ENCODE results near the gene KNDC1.
"Not testable (repeated sequence)": the region's sequence is repeated elsewhere in the genome, so short reads cannot be mapped to it uniquely, and the experiment has no call there.

The KNDC1 gene

GRCh38 chr10:133124357-133125211 lies 35.4 kb upstream of the KNDC1 start:
- FAIRE-seq (no peak), DNase-seq (ENCODE audit: low spot score) (peak; percentile 71)

- FAIRE-seq (no peak), DNase-seq (ENCODE audit: low spot score) (no peak)
Measured at GRCh38 chr10:133125901-133126300, 34.1 kb upstream of the KNDC1 start.

DNA sequence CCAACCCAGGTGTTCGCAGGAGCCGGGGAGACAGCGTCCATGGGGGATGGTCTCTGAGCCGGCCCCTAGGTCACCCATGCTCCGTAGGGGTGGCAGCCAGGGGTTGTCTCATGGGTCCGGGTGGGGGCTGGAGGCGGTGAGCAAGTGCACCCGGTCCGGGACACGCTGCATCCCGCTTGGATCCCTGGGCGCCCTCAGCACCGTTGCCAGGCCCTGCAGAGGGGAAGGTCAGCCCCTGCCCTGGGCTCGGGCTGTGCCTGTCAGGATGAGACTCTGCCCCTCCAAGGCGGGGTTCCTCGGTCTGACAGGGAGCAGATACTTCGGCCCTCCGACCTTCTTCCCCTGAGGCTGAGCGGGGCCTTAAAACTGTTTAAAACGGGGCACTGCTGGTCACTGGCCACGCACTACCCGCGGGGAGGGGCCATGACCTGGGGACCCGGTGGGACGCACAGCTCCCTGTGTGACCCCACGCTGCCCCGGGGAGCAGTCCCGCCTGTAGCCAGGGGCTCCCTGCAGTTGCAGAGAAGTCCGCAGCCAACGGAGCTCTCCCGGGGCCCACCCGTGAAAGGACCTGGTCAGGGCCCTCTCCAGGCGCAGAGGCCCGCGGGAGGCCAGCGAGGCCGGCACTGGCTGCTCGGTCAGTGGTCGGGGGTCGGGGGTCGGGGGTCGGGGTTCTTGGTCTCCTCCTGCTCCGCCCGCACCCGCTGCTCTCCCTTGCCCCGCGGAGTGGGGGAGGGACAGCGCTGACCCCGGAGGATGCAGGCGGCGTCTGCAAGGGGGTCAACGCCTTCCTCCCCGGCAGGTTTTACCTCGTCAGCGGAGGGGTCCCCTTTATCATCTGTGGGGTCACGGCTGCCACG lies 33.4 kb upstream of the KNDC1 start:
- no peak for DNase-seq (ENCODE audit: low spot score)
- no peak for FAIRE-seq

DNA sequence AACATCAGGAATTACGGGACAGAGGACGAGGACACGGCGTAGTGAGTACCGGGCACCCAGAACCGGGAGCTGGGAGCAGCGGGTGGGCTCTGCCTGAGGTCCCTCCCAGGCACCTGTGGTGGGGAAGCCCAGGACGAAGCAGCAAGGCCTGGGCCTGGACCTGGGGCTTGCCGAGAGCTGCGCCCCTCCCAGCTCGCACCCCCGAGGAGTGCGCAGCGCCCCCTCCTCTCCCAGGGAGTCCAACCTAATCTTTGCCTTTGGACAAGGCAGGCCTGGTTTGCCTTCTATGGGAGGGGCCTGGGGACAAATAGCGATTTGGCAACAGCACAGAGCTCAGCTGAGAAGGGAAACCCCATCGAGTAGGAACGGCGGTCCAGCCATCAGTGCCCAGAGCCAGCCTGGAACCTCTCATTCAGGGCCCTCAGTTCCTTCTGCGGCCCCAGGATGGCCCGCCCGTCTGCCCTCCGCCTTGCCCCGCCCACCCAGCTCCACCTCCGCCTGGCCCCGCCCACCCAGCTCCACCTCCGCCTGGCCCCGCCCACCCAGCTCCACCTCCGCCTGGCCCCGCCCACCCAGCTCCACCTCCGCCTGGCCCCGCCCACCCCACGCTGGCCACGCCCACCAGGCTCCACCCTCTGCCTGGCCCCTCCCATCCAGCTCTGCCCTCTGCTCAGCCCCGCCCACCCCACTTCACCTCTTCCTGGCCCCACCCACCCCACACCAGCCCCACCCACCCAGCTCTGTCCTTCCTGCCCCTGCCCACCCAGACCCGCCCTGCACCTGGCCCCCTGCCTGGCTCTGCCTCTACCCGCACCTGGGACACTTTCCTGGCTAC lies 32.5 kb upstream of the KNDC1 start:
- FAIRE-seq (peak; percentile 63), DNase-seq (ENCODE audit: low spot score) (peak; percentile 73)

- DNase-seq (ENCODE audit: low spot score) (no peak), FAIRE-seq (no peak)
Measured at GRCh38 chr10:133128126-133129070, 31.6 kb upstream of the KNDC1 start.

GRCh38 chr10:133129071-133129858 lies 30.8 kb upstream of the KNDC1 start:
- DNase-seq (ENCODE audit: low spot score) (no peak), FAIRE-seq (no peak)

GRCh38 chr10:133129859-133130495 lies 30.0 kb upstream of the KNDC1 start:
- DNase-seq (ENCODE audit: low spot score) (no peak), FAIRE-seq (no peak)

DNA sequence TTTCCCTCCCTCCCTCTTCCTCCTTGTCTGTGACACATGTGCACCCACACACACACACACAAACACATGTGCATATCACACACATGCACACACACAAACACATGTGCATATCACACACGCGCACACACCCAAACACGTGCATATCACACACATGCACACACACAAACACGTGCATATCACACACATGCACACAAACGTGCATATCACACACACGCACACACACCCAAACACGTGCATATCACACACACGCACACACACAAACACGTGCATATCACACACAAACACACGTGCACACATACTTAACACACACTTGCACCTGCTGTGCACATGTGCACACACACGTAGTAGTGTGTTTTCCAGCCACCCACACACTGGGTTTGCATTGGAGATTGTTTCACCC lies 29.4 kb upstream of the KNDC1 start:
- FAIRE-seq, result peak; percentile 97
- DNase-seq (ENCODE audit: low spot score), result no peak

- DNase-seq (ENCODE audit: low spot score) (no peak), FAIRE-seq (no peak)
Measured at GRCh38 chr10:133131053-133131452, 29.0 kb upstream of the KNDC1 start.

DNA sequence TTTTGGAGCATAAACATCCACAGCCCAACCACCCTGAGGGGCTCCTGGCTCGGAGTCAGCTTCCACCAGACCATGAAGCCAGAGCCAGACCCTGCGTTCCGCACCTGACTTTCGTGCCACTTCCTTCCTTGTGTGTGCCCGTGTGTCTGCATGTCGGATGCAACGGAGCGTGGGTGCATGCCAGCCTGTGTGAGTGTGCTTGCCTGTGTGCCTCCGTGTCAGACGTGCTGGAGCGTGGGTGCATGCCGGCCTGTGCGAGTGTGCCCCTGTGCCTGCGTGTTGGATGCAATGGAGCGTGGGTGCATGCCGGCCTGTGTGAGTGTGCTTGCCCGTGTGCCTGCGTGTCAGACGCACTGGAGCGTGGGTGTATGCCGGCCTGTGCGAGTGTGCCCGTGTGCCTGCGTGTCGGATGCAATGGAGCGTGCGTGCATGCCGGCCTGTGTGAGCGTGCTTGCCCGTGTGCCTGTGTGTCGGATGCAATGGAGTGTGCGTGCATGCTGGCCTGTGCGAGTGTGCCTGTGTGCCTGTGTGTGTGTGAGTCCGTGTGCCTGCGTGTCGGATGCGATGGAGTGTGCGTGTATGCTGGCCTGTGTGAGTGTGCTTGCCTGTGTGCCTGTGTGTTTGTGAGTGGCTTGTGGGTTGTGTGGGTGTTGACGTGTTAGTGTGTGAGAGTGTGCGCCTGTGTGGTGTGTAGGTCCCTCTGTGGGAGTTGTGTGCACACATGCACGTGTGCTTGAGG lies 28.1 kb upstream of the KNDC1 start:
- no peak for DNase-seq (ENCODE audit: low spot score)
- peak; percentile 44 for FAIRE-seq

DNA sequence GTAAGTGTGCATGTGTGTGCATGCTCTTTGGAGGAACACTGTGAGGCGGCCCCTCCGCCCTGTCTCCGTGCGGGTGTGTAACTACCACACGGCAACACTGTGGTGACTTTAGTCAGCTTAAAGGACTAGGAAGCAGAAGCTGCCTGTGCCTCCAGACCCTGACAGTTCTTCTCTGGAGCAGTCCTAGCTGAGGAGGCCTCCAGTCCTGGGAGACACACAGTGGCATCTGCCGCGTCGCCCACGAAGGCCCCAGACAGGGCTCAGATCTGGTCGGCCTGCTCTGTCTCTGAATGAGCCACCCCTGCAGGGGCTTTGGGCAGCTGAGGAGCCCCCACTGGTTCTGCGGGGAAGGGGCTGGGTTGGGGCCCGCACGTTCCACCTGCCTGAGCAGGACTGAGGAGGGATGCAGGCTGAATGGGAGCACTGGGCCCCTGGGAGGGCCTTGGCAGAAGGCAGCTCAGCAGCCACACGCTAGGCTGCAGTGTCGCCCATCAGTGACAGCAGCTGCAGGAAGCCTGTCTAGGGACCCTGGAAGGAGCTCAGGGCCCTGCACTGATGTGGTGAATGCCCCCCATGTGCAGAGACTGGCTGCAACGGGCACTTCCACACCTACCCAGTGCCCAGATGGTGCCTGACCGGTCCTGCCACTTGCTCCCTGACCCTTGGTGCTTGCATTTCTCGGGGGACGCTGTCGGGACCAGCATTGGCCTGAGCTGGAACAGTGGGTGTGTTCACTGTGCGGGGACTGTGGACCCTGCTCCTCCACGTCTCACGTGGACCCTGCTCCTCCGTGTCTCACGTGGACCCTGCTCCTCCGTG lies 27.3 kb upstream of the KNDC1 start:
- no peak for DNase-seq (ENCODE audit: low spot score)
- FAIRE-seq, result no peak

GRCh38 chr10:133133471-133134231 lies 26.4 kb upstream of the KNDC1 start:
- FAIRE-seq, result no peak

GRCh38 chr10:133134411-133135115 lies 25.5 kb upstream of the KNDC1 start:
- DNase-seq (ENCODE audit: low spot score), result no peak
- FAIRE-seq, result no peak

More at GRCh38 chr10:133133471-133134231, 26.4 kb upstream of the KNDC1 start:
- DNase-seq (ENCODE audit: low spot score), result no peak

- DNase-seq (ENCODE audit: low spot score), result no peak
- FAIRE-seq, result no peak
Measured at GRCh38 chr10:133135116-133135465, 24.9 kb upstream of the KNDC1 start.

DNA sequence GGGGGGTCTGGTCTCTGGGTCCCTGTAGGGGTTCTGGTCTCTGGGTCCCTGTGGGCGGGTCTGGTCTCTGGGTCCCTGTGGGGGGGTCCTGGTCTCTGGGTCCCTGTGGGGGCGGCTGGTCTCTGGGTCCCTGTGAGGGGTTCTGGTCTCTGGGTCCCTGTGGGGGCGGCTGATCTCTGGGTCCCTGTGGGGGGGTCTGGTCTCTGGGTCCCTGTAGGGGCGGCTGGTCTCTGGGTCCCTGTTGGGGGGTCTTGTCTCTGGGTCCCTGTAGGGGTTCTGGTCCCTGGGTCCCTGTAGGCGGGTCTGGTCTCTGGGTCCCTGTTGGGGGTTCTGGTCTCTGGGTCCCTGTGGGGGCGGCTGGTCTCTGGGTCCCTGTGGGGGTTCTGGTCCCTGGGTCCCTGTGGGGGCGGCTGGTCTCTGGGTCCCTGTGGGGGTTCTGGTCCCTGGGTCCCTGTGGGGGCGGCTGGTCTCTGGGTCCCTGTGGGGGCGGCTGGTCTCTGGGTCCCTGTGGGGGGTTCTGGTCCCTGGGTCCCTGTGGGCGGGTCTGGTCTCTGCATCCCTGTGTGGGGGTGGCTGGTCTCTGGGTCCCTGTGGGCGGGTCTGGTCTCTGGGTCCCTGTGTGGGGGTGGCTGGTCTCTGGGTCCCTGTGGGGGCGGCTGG lies 22.4 kb upstream of the KNDC1 start:
- DNase-seq (ENCODE audit: low spot score); FAIRE-seq: not testable (repeated sequence)

All from urothelium cell line (cell line).